GM12892 (cell line): ENCODE measurements around the gene LRFN2.

Experiments used
- POLR2A ChIP-seq: IDR thresholded peaks from 2 replicates; pipeline ENCODE4 v1.6.1; 2011; ENCODE audit warnings: low read depth, low read length, control low read depth
- POLR2AphosphoS5 ChIP-seq: IDR thresholded peaks from 2 replicates; pipeline ENCODE4 v1.6.1; 2011; ENCODE audit warnings: low read depth, low read length, control low read depth

- no peak for TF ChIP-seq POLR2AphosphoS5
- no peak for TF ChIP-seq POLR2A
Observed at GRCh38 chr6:40586369-40587201, 579 bp downstream of the LRFN2 start.
